Esophagus muscularis mucosa (tissue), 3 donors: Measurements from ENCODE around the gene CNR2.

Experiments
- POLR2A ChIP-seq: fragments of 450-650 bp; IDR thresholded peaks from one replicate; pipeline ENCODE4 v1.6.1; 2017; ENCODE audit warnings: antibody characterized with exemption, moderate library complexity, mild to moderate bottlenecking, low read depth
- TF ChIP-seq, protein P1 (sequence below), 3 experiments: fragments of 200-600 bp in 2 of 3; fragments of 450-650 bp in 1 of 3; sonication (generic) in 2 of 3; IDR thresholded peaks; one replicate each; pipeline ENCODE4 v1.5.1; 2017 to 2019; ENCODE audit warnings: antibody characterized with exemption in 3 of 3, mild to moderate bottlenecking in 2 of 3, moderate library complexity in 1 of 3

GRCh38 chr1:23867895-23868556 is 45.1 kb downstream of the CNR2 start, which contains the start of gene FUCA1:
- TF ChIP-seq POLR2A = peak; percentile 66
- TF ChIP-seq, protein P1, sequence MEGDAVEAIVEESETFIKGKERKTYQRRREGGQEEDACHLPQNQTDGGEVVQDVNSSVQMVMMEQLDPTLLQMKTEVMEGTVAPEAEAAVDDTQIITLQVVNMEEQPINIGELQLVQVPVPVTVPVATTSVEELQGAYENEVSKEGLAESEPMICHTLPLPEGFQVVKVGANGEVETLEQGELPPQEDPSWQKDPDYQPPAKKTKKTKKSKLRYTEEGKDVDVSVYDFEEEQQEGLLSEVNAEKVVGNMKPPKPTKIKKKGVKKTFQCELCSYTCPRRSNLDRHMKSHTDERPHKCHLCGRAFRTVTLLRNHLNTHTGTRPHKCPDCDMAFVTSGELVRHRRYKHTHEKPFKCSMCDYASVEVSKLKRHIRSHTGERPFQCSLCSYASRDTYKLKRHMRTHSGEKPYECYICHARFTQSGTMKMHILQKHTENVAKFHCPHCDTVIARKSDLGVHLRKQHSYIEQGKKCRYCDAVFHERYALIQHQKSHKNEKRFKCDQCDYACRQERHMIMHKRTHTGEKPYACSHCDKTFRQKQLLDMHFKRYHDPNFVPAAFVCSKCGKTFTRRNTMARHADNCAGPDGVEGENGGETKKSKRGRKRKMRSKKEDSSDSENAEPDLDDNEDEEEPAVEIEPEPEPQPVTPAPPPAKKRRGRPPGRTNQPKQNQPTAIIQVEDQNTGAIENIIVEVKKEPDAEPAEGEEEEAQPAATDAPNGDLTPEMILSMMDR (IDR thresholded peaks at IDR 0.05) = peak; percentile 94 to 96 (median 96)
